ENCODE data around the gene IFT27.

Gene IFT27

DNA sequence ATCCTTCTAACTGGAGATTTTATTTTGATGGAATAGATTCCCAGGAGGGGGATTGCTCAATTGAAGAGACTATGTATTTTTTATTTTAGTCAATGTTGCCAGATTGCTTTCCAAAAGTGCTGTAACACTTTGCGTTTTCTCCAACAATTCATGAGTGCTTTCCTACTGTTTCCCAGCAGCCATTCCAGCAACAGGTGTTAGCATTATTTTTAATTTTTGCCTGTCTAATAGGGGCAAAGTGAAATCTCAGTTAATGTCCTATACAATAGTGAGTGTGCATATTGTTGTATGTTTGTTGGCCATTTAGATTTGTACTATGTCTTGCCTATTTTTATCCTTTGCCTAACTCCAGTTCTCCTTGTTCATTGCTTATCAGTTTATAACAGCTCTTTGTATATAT is 60.3 kb downstream of the IFT27 start:
- H3K27ac ChIP-seq (ENCODE audit: insufficient read depth in 1 of 2, low read depth in 1 of 2, low read length in 2 of 2, poor library complexity in 1 of 2, severe bottlenecking in 2 of 2) = no peak overlapping the region
- peaks cover 0 to 7% (median 3%) of the 10 kb centered on the region in 4 experiments for H3K4me1 ChIP-seq (ENCODE audit: control extremely low read depth in 1 of 4, control insufficient read depth in 4 of 4, insufficient read depth in 4 of 4, low read length in 3 of 4)
- no peaks in the 10 kb centered on the region for H3K36me3 ChIP-seq (ENCODE audit: control insufficient read depth in 4 of 4, insufficient read depth in 4 of 4, low read length in 3 of 4)
- POLR2A ChIA-PET = no interaction called here
- no peak overlapping the region for H3K4me3 ChIP-seq (ENCODE audit: control insufficient read depth in 1 of 7, extremely low read depth in 1 of 7, insufficient read depth in 4 of 7, low read depth in 2 of 7, low read length in 6 of 7)
- H3K9me3 ChIP-seq (ENCODE audit: control extremely low read depth in 1 of 5, control insufficient read depth in 4 of 5, insufficient read depth in 2 of 5, low read depth in 1 of 5, low read length in 4 of 5) = no peaks in the 10 kb centered on the region
- CTCF ChIA-PET = no interaction called here
- no peak for DNase-seq
- H3K27me3 ChIP-seq (replicated peaks in 2 of 5; ENCODE audit: control insufficient read depth in 4 of 5, insufficient read depth in 5 of 5, low read length in 4 of 5) = peaks cover 3 to 33% (median 13%) of the 10 kb centered on the region in 5 experiments
- WGBS (ENCODE audit: insufficient coverage) = 83% methylated on average over 1 of the region's 1 CpG

DNA sequence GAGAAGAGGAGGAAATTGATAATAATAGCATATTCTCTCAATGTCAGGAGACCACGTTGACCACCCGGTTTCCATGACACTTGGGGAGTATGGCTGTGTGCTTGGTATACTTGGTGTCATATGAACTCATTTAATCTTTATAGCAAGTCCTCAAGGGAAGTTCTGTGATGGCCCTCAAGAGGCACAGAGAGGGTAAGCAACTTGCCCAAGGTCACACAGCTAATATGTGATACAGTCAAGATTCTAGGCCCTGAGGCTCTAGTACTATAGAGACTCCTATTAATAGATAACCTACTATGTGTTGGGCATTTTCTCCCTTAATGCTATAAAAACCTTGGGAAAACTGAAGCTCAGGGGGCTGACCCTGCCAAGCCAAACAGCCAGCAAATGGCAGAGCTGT is 61.8 kb downstream of the IFT27 start:
- H3K27ac ChIP-seq (ENCODE audit: insufficient read depth in 1 of 2, low read depth in 1 of 2, low read length in 2 of 2, poor library complexity in 1 of 2, severe bottlenecking in 2 of 2) = no peak overlapping the region
- H3K36me3 ChIP-seq (ENCODE audit: control insufficient read depth in 4 of 4, insufficient read depth in 4 of 4, low read length in 3 of 4) = no peaks in the 10 kb centered on the region
- peaks cover 0 to 7% (median 3%) of the 10 kb centered on the region in 4 experiments for H3K4me1 ChIP-seq (ENCODE audit: control extremely low read depth in 1 of 4, control insufficient read depth in 4 of 4, insufficient read depth in 4 of 4, low read length in 3 of 4)
- WGBS (ENCODE audit: insufficient coverage) = no CpG with 5 or more reads among the region's 2 CpGs
- no peaks in the 10 kb centered on the region for H3K9me3 ChIP-seq (ENCODE audit: control extremely low read depth in 1 of 5, control insufficient read depth in 4 of 5, insufficient read depth in 2 of 5, low read depth in 1 of 5, low read length in 4 of 5)
- no peak for DNase-seq
- ChIA-PET POLR2A (no interaction called here), CTCF (interaction anchor here (0.8 to 1.4 kb wide), 7 partner anchors 10 to 170 kb away, joined by 3 to 4 read pairs (median 3); no protein-coding TSS in a partner anchor)
- H3K27me3 ChIP-seq (replicated peaks in 2 of 5; ENCODE audit: control insufficient read depth in 4 of 5, insufficient read depth in 5 of 5, low read length in 4 of 5) = peaks cover 3 to 20% (median 10%) of the 10 kb centered on the region in 5 experiments
- H3K4me3 ChIP-seq (ENCODE audit: control insufficient read depth in 1 of 7, extremely low read depth in 1 of 7, insufficient read depth in 4 of 7, low read depth in 2 of 7, low read length in 6 of 7) = no peak overlapping the region

DNA sequence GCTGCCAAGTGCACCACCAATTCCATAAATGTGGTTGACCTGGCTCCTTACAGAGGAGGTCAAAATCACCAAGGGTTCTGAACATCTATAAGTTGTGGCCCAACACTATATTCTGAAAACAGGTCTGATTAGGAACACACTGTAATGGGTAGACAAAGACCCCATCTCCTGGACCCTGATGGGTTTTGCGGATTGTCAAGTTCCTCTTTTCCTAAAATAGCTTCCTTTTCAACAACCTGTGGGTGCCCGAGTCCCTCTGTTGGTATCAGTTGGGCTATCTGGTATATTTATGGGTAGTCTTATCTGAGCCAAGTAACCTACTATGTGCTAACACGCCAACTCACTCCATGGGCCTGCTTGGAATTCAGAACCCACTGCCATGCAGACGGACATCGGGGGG is 62.5 kb downstream of the IFT27 start:
- no peak overlapping the region for H3K4me3 ChIP-seq (ENCODE audit: control insufficient read depth in 1 of 7, extremely low read depth in 1 of 7, insufficient read depth in 4 of 7, low read depth in 2 of 7, low read length in 6 of 7)
- ChIA-PET CTCF (interaction anchor here (1.0 to 1.4 kb wide), 5 partner anchors 13 to 169 kb away, joined by 3 to 4 read pairs (median 3); no protein-coding TSS in a partner anchor), POLR2A (no interaction called here)
- no peaks in the 10 kb centered on the region for H3K36me3 ChIP-seq (ENCODE audit: control insufficient read depth in 4 of 4, insufficient read depth in 4 of 4, low read length in 3 of 4)
- peaks cover 0 to 7% (median 3%) of the 10 kb centered on the region in 4 experiments for H3K4me1 ChIP-seq (ENCODE audit: control extremely low read depth in 1 of 4, control insufficient read depth in 4 of 4, insufficient read depth in 4 of 4, low read length in 3 of 4)
- 67% methylated on average over 2 of the region's 5 CpGs for WGBS (ENCODE audit: insufficient coverage)
- H3K27ac ChIP-seq (ENCODE audit: insufficient read depth in 1 of 2, low read depth in 1 of 2, low read length in 2 of 2, poor library complexity in 1 of 2, severe bottlenecking in 2 of 2) = no peak overlapping the region
- peaks cover 0 to 21% (median 10%) of the 10 kb centered on the region in 5 experiments for H3K27me3 ChIP-seq (replicated peaks in 2 of 5; ENCODE audit: control insufficient read depth in 4 of 5, insufficient read depth in 5 of 5, low read length in 4 of 5)
- peak; percentile 14 to 66 (median 52) for DNase-seq
- H3K9me3 ChIP-seq (ENCODE audit: control extremely low read depth in 1 of 5, control insufficient read depth in 4 of 5, insufficient read depth in 2 of 5, low read depth in 1 of 5, low read length in 4 of 5) = no peaks in the 10 kb centered on the region

Measured in common myeloid progenitor, CD34-positive (primary cell).